Measurements from ENCODE around the gene CLTA. TPM values are rescaled to one million over a fixed set of nuclear protein-coding genes. Genes with fewer than 3 reads are reported as not detected.

CLTA gene
- total and polyA plus RNA-seq, 10 of the 15 experiments (the other 5 are each of a cell fraction or from before 2014, with no cell fraction given): 49.0 to 241 (median 168) TPM

GRCh38 chr9:36147441-36148175 is 43.1 kb upstream of the CLTA start:
- TF ChIP-seq ATF7 (IDR thresholded peaks at IDR 0.05; ENCODE audit: low read depth) (no peak), CREM (IDR thresholded peaks at IDR 0.05; ENCODE audit: low read depth) (no peak), ASH2L (IDR thresholded peaks at IDR 0.05; ENCODE audit: borderline replicate concordance, low read depth) (no peak), CREB1 (IDR thresholded peaks at IDR 0.05; ENCODE audit: low read depth) (no peak), CEBPB (IDR thresholded peaks at IDR 0.05; ENCODE audit: borderline replicate concordance in 1 of 2, low read depth in 2 of 2, low read length in 2 of 2) (no peak), ATF2 (IDR thresholded peaks at IDR 0.05; ENCODE audit: low read length) (no peak), HDGF (IDR thresholded peaks at IDR 0.05) (no peak), FOS (IDR thresholded peaks at IDR 0.05; ENCODE audit: borderline replicate concordance, extremely low read depth, insufficient read length) (no peak), DPF2 (IDR thresholded peaks at IDR 0.05) (no peak)
- Histone ChIP-seq H4K20me1 (ENCODE audit: control insufficient read depth, insufficient read depth) (no peaks in the 10 kb centered on the region), H3K36me3 (ENCODE audit: control insufficient read depth in 2 of 2, insufficient read depth in 2 of 2, low read length in 1 of 2) (no peaks in the 10 kb centered on the region), H3K4me2 (ENCODE audit: control insufficient read depth, insufficient read depth) (no peak overlapping the region), H3K27me3 (replicated peaks in 1 of 2; ENCODE audit: control insufficient read depth in 2 of 2, insufficient read depth in 2 of 2, low read length in 1 of 2) (no peaks in the 10 kb centered on the region), H3K4me3 (no peak overlapping the region), H2AFZ (ENCODE audit: control insufficient read depth, low read depth, low read length) (no peak overlapping the region), H3K27ac (ENCODE audit: control insufficient read depth, insufficient read depth) (no peak overlapping the region), H3K9ac (ENCODE audit: control insufficient read depth, insufficient read depth, low read length) (no peak overlapping the region), H3K4me1 (ENCODE audit: control insufficient read depth, insufficient read depth, low read length) (peaks cover 70% of the 10 kb centered on the region), H3K79me2 (ENCODE audit: control insufficient read depth, insufficient read depth, low read length) (no peaks in the 10 kb centered on the region), H3K9me3 (replicated peaks; ENCODE audit: control insufficient read depth, insufficient read depth, low read length) (peaks cover 4% of the 10 kb centered on the region; the same call in 1 of the 3 replicates)
- intact Hi-C loops (cut with micrococcal nuclease; ENCODE audit: unreplicated experiment): no loop called here
- no peak for ATAC-seq
- no peak for FAIRE-seq
- POLR2A ChIA-PET: no interaction called here
- CTCF ChIA-PET: interaction anchor here (1.2 to 1.6 kb wide), 3 partner anchors 16 to 46 kb away, joined by 3 to 5 read pairs (median 4); no protein-coding TSS in a partner anchor
- 72% methylated on average over 14 of the region's 14 CpGs for WGBS (ENCODE audit: insufficient coverage, insufficient replicate concordance, low lambda C conversion rate, missing lambda C conversion rate)
- RAD21 ChIA-PET (ENCODE audit: unreplicated experiment): no interaction called here
- in situ Hi-C loops (cut with MboI): no loop called here
- no peak for DNase-seq (ENCODE audit: low read depth, low spot score)
- BruUV-seq (replicated peaks): no TSS peak
- SMC1A ChIA-PET (ENCODE audit: uncharacterized antibody, unreplicated experiment): interaction anchor here (1.5 kb wide), 2 partner anchors 21 to 44 kb away, joined by 3 to 5 read pairs; partner anchors contain the start of gene CCIN
